H9 (cell line): ENCODE data around the gene CTSH. TPM values are rescaled to one million over a fixed set of nuclear protein-coding genes. Genes with fewer than 3 reads are reported as not detected.

ENCODE experiments used
- DNase-seq: peaks from one replicate; pipeline ENCODE4 v3.0.0-alpha.2; 2017
- H2AFZ ChIP-seq: one replicate; pipeline ENCODE4 v1.6.1; 2013; ENCODE audit warnings: mild to moderate bottlenecking, low read length, control low read depth, moderate library complexity
- H2AK5ac ChIP-seq: 2 replicates; pipeline ENCODE4 v1.6.1; 2013; ENCODE audit warnings: low read length, control low read depth, mixed read lengths; ENCODE audit not compliant: insufficient read length
- H2BK120ac ChIP-seq: one replicate; pipeline ENCODE4 v1.6.1; 2013; ENCODE audit warnings: low read depth, mild to moderate bottlenecking, low read length, control low read depth, inconsistent platforms; ENCODE audit not compliant: poor library complexity, severe bottlenecking
- H2BK12ac ChIP-seq: 2 replicates; pipeline ENCODE4 v1.6.1; 2013; ENCODE audit warnings: low read length, control low read depth, mixed read lengths, low read depth; ENCODE audit not compliant: insufficient read length
- H2BK15ac ChIP-seq: 2 replicates; pipeline ENCODE4 v1.6.1; 2013; ENCODE audit warnings: low read depth, low read length, control low read depth
- H2BK20ac ChIP-seq: one replicate; pipeline ENCODE4 v1.6.1; 2013; ENCODE audit warnings: low read depth, mild to moderate bottlenecking, low read length, control low read depth, inconsistent platforms; ENCODE audit not compliant: poor library complexity, severe bottlenecking
- H2BK5ac ChIP-seq: 2 replicates; pipeline ENCODE4 v1.6.1; 2013; ENCODE audit warnings: low read length, control low read depth, mixed read lengths; ENCODE audit not compliant: insufficient read length
- H3K14ac ChIP-seq: 2 replicates; pipeline ENCODE4 v1.6.1; 2013; ENCODE audit warnings: low read length, control low read depth; ENCODE audit not compliant: insufficient read depth
- H3K18ac ChIP-seq: 2 replicates; pipeline ENCODE4 v1.6.1; 2013; ENCODE audit warnings: low read depth, mild to moderate bottlenecking, mixed read lengths, low read length, control low read depth; ENCODE audit not compliant: insufficient read length
- H3K23ac ChIP-seq: 2 replicates; pipeline ENCODE4 v1.6.1; 2013; ENCODE audit warnings: low read length, control low read depth, mixed read lengths, low read depth; ENCODE audit not compliant: insufficient read length
- H3K23me2 ChIP-seq: 2 replicates; pipeline ENCODE4 v1.6.1; 2013; ENCODE audit warnings: low read depth, mild to moderate bottlenecking, mixed read lengths, low read length, control low read depth; ENCODE audit not compliant: insufficient read length, poor library complexity, severe bottlenecking
- H3K27ac ChIP-seq: 2 replicates; pipeline ENCODE4 v1.5.1; 2013; ENCODE audit warnings: low read length, control low read depth, mixed read lengths, low read depth; ENCODE audit not compliant: insufficient read length
- H3K27me3 ChIP-seq: 2 replicates; pipeline ENCODE4 v1.6.1; 2013; ENCODE audit warnings: low read length, control low read depth, inconsistent platforms; ENCODE audit not compliant: insufficient read depth
- H3K4ac ChIP-seq: 2 replicates; pipeline ENCODE4 v1.6.1; 2013; ENCODE audit warnings: low read depth, mild to moderate bottlenecking, control low read depth, inconsistent platforms, low read length, moderate library complexity
- H3K4me1 ChIP-seq: 2 replicates; pipeline ENCODE4 v1.6.1; 2013; ENCODE audit warnings: low read length, control low read depth, inconsistent platforms; ENCODE audit not compliant: insufficient read depth
- H3K4me2 ChIP-seq: 2 replicates; pipeline ENCODE4 v1.6.1; 2013; ENCODE audit warnings: low read length, control low read depth, mixed read lengths; ENCODE audit not compliant: insufficient read length, insufficient read depth
- H3K56ac ChIP-seq: 2 replicates; pipeline ENCODE4 v1.6.1; 2013; ENCODE audit warnings: low read depth, mild to moderate bottlenecking, mixed read lengths, low read length, control low read depth; ENCODE audit not compliant: insufficient read length
- H3K79me1 ChIP-seq: 2 replicates; pipeline ENCODE4 v1.6.1; 2013; ENCODE audit warnings: low read depth, mild to moderate bottlenecking, moderate library complexity, low read length, control low read depth, inconsistent platforms; ENCODE audit not compliant: insufficient read depth, poor library complexity, severe bottlenecking
- H3K79me2 ChIP-seq: 2 replicates; pipeline ENCODE4 v1.6.1; 2013; ENCODE audit warnings: low read length, control low read depth, inconsistent platforms; ENCODE audit not compliant: insufficient read depth
- H3K9ac ChIP-seq: 2 replicates; pipeline ENCODE4 v1.6.1; 2013; ENCODE audit warnings: low read length, control low read depth, mixed read lengths; ENCODE audit not compliant: insufficient read length; ENCODE audit errors: extremely low read depth
- H3K9me3 ChIP-seq: one replicate; pipeline ENCODE4 v1.6.1; 2013; ENCODE audit warnings: low read depth, low read length, inconsistent platforms; ENCODE audit not compliant: control insufficient read depth
- H3T11ph ChIP-seq: one replicate; pipeline ENCODE4 v1.6.1; 2013; ENCODE audit warnings: mild to moderate bottlenecking, low read length, control low read depth, inconsistent platforms
- H4K20me1 ChIP-seq: one replicate; pipeline ENCODE4 v1.6.1; 2013; ENCODE audit not compliant: control insufficient read depth, insufficient read length, insufficient read depth
- H4K5ac ChIP-seq: 2 replicates; pipeline ENCODE4 v1.6.1; 2013; ENCODE audit warnings: low read depth, mild to moderate bottlenecking, mixed read lengths, low read length, control low read depth; ENCODE audit not compliant: insufficient read length
- H4K8ac ChIP-seq: replicated peaks from 2 replicates; pipeline ENCODE4 v1.6.1; 2013; ENCODE audit warnings: low read length, control low read depth, mixed read lengths, low read depth; ENCODE audit not compliant: insufficient read length
- H4K91ac ChIP-seq: 2 replicates; pipeline ENCODE4 v1.6.1; 2013; ENCODE audit warnings: low read depth, mild to moderate bottlenecking, moderate library complexity, mixed read lengths, low read length, control low read depth; ENCODE audit not compliant: insufficient read length
- H3K27ac Mint-ChIP-seq, 3 experiments: 2 replicates in 2 of 3; 3 replicates in 1 of 3; pipeline ENCODE4 v1.8.0; 2020 to 2021; ENCODE audit warnings: mixed read lengths in 3 of 3, mild to moderate bottlenecking in 1 of 3, moderate library complexity in 1 of 3
- H3K27me3 Mint-ChIP-seq: 2 replicates; pipeline ENCODE4 v1.8.0; 2021; ENCODE audit warnings: low read depth, mild to moderate bottlenecking, moderate library complexity, mixed read lengths
- H3K36me3 Mint-ChIP-seq, 3 experiments: 2 replicates in 2 of 3; 3 replicates in 1 of 3; pipeline ENCODE4 v1.8.0; 2020 to 2021; ENCODE audit warnings: low read depth in 3 of 3, mixed read lengths in 3 of 3; ENCODE audit not compliant: insufficient read depth in 1 of 3
- H3K4me1 Mint-ChIP-seq, 2 experiments: 2 replicates each; pipeline ENCODE4 v1.8.0; 2020; ENCODE audit warnings: mixed read lengths in 2 of 2
- H3K4me3 Mint-ChIP-seq, 2 experiments: 2 replicates in 1 of 2; 3 replicates in 1 of 2; pipeline ENCODE4 v1.8.0; 2020 to 2021; ENCODE audit warnings: mild to moderate bottlenecking in 2 of 2, mixed read lengths in 2 of 2, moderate library complexity in 1 of 2
- H3K9me3 Mint-ChIP-seq, 2 experiments: 2 replicates in 1 of 2; 3 replicates in 1 of 2; pipeline ENCODE4 v1.8.0; 2020; ENCODE audit warnings: mild to moderate bottlenecking in 2 of 2, mixed read lengths in 2 of 2, moderate library complexity in 1 of 2
- whole genome bisulfite sequencing: extraction: QIAGEN DNeasy Blood & Tissue Kit; methylation state at CpG from one replicate; pipeline ENCODE4 v1.1.7; 2013; ENCODE audit warnings: missing lambda C conversion rate, low lambda C conversion rate, mixed read lengths; ENCODE audit not compliant: insufficient read length; ENCODE audit errors: extremely low coverage; 5-methylcytosine and 5-hydroxymethylcytosine counted together
- total RNA-seq: library from RNA; stranded (reverse); gene quantifications from 2 replicates; pipeline ENCODE4 v1.2.1, GENCODE V29; 2021
- TF ChIP-seq, protein P1 (sequence below): fragments of 200-600 bp; sonication (generic); conservative IDR thresholded peaks from 3 replicates; pipeline ENCODE4 v1.8.0; 2021; ENCODE audit warnings: antibody characterized with exemption, mild to moderate bottlenecking

The CTSH gene
- total RNA-seq, 1 experiment from 2014 or later: 15.5 TPM

- no peaks in the 10 kb centered on the region; the same call in 1 of the 2 replicates for H3K27me3 ChIP-seq
- no peak overlapping the region for H3K18ac ChIP-seq
- H3K4me2 ChIP-seq: no peak overlapping the region
- no peaks in the 10 kb centered on the region for H3K9me3 ChIP-seq
- H2BK5ac ChIP-seq: no peak overlapping the region
- H3K4me3 Mint-ChIP-seq: no peak overlapping the region
- H3K9me3 Mint-ChIP-seq: no peaks in the 10 kb centered on the region
- H2BK20ac ChIP-seq: no peak overlapping the region
- no peaks in the 10 kb centered on the region; a peak in 1 of 7 replicates for H3K36me3 Mint-ChIP-seq
- H2BK15ac ChIP-seq: no peak overlapping the region
- H3T11ph ChIP-seq: no peak overlapping the region
- no CpG with 5 or more reads among the region's 5 CpGs for WGBS
- no peak overlapping the region for H4K5ac ChIP-seq
- H3K23me2 ChIP-seq: peaks cover 8% of the 10 kb centered on the region
- no peak overlapping the region for H3K27ac Mint-ChIP-seq
- H3K9ac ChIP-seq: no peak overlapping the region
- no peak overlapping the region for H2BK12ac ChIP-seq
- peaks cover 49% of the 10 kb centered on the region for H3K27me3 Mint-ChIP-seq
- H3K14ac ChIP-seq: no peak overlapping the region; the same call in 1 of the 2 replicates
- no peak overlapping the region for H3K4ac ChIP-seq
- H3K79me1 ChIP-seq: no peaks in the 10 kb centered on the region
- no peak overlapping the region for H3K27ac ChIP-seq
- no peak overlapping the region for H3K56ac ChIP-seq
- no peak overlapping the region for H2BK120ac ChIP-seq
- H4K8ac ChIP-seq: no peak overlapping the region
- H4K20me1 ChIP-seq: no peaks in the 10 kb centered on the region
- H3K4me1 ChIP-seq: peaks cover 4% of the 10 kb centered on the region; the same call in 1 of the 2 replicates
- DNase-seq: no peak
- H2AK5ac ChIP-seq: no peak overlapping the region
- H3K23ac ChIP-seq: no peak overlapping the region
- no peak overlapping the region for H4K91ac ChIP-seq
- H3K79me2 ChIP-seq: no peaks in the 10 kb centered on the region
- H2AFZ ChIP-seq: no peak overlapping the region
- peaks cover 16 to 23% of the 10 kb centered on the region in 2 experiments for H3K4me1 Mint-ChIP-seq
- TF ChIP-seq, protein P1, sequence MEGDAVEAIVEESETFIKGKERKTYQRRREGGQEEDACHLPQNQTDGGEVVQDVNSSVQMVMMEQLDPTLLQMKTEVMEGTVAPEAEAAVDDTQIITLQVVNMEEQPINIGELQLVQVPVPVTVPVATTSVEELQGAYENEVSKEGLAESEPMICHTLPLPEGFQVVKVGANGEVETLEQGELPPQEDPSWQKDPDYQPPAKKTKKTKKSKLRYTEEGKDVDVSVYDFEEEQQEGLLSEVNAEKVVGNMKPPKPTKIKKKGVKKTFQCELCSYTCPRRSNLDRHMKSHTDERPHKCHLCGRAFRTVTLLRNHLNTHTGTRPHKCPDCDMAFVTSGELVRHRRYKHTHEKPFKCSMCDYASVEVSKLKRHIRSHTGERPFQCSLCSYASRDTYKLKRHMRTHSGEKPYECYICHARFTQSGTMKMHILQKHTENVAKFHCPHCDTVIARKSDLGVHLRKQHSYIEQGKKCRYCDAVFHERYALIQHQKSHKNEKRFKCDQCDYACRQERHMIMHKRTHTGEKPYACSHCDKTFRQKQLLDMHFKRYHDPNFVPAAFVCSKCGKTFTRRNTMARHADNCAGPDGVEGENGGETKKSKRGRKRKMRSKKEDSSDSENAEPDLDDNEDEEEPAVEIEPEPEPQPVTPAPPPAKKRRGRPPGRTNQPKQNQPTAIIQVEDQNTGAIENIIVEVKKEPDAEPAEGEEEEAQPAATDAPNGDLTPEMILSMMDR: no peak
Observed at GRCh38 chr15:78946493-78946892, 1.6 kb upstream of the CTSH start.
